Measurements from ENCODE around the gene TSPAN5.

GRCh38 chr4:98669577-98669976 lies 11.2 kb upstream of the TSPAN5 start:
- TF ChIP-seq, protein P1, sequence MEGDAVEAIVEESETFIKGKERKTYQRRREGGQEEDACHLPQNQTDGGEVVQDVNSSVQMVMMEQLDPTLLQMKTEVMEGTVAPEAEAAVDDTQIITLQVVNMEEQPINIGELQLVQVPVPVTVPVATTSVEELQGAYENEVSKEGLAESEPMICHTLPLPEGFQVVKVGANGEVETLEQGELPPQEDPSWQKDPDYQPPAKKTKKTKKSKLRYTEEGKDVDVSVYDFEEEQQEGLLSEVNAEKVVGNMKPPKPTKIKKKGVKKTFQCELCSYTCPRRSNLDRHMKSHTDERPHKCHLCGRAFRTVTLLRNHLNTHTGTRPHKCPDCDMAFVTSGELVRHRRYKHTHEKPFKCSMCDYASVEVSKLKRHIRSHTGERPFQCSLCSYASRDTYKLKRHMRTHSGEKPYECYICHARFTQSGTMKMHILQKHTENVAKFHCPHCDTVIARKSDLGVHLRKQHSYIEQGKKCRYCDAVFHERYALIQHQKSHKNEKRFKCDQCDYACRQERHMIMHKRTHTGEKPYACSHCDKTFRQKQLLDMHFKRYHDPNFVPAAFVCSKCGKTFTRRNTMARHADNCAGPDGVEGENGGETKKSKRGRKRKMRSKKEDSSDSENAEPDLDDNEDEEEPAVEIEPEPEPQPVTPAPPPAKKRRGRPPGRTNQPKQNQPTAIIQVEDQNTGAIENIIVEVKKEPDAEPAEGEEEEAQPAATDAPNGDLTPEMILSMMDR (IDR thresholded peaks at IDR 0.05), result no peak
- TF ChIP-seq POLR2A (IDR thresholded peaks at IDR 0.05) (no peak), POLR2AphosphoS5 (IDR thresholded peaks at IDR 0.05) (no peak)

Data from breast epithelium (tissue), 3 donors.